Measurements from ENCODE around the gene DMGDH.

DMGDH gene

GRCh38 chr5:79011869-79012268 lies 57.6 kb downstream of the DMGDH start:
- no peak overlapping the region for H3K4me3 ChIP-seq (ENCODE audit: severe bottlenecking)
- peaks cover 4% of the 10 kb centered on the region for H3K27me3 ChIP-seq (ENCODE audit: insufficient read depth, poor library complexity, severe bottlenecking)
- ATAC-seq (ENCODE audit: low read depth) (no peak), DNase-seq (ENCODE audit: low spot score) (no peak)
- H3K36me3 ChIP-seq (ENCODE audit: low read depth), result no peaks in the 10 kb centered on the region
- no peaks in the 10 kb centered on the region for H3K4me1 ChIP-seq (ENCODE audit: insufficient read depth, poor library complexity, severe bottlenecking)
- H3K27ac ChIP-seq (ENCODE audit: poor library complexity, severe bottlenecking), result no peak overlapping the region
- no peaks in the 10 kb centered on the region for H3K9me3 ChIP-seq (ENCODE audit: severe bottlenecking)
- TF ChIP-seq, protein P1, sequence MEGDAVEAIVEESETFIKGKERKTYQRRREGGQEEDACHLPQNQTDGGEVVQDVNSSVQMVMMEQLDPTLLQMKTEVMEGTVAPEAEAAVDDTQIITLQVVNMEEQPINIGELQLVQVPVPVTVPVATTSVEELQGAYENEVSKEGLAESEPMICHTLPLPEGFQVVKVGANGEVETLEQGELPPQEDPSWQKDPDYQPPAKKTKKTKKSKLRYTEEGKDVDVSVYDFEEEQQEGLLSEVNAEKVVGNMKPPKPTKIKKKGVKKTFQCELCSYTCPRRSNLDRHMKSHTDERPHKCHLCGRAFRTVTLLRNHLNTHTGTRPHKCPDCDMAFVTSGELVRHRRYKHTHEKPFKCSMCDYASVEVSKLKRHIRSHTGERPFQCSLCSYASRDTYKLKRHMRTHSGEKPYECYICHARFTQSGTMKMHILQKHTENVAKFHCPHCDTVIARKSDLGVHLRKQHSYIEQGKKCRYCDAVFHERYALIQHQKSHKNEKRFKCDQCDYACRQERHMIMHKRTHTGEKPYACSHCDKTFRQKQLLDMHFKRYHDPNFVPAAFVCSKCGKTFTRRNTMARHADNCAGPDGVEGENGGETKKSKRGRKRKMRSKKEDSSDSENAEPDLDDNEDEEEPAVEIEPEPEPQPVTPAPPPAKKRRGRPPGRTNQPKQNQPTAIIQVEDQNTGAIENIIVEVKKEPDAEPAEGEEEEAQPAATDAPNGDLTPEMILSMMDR (IDR thresholded peaks at IDR 0.05; ENCODE audit: poor library complexity, severe bottlenecking), result no peak

DNA sequence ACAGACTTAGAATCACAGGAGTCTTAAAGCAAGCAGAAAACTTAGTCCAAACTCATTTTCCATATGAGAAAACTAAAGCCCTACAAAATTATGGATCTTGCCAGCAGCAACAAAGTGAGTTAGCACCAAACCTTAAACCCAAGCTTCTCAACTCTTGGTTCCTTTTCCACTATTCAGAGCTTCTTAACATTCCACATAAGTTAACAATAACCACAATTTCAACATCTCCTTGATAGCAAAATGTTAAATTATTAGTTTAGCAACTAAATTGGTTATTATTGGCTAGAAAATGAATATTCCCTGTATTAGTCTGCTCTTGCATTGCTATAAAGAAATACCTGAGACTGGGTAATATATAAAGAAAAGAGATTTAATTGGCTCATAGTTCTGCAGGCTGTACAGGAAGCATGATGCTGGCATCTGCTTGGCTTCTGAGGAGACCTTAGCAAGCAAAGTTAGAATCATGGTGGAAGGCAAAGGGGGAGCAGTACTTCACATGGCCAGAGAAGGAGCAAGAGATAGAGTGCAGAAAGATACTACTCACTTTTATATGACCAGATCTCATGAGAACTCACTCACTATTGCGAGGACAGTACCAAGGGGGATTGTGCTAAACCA lies 58.1 kb downstream of the DMGDH start:
- ATAC-seq (ENCODE audit: low read depth) (no peak), DNase-seq (ENCODE audit: low spot score) (no peak)
- TF ChIP-seq, protein P1 (IDR thresholded peaks at IDR 0.05; ENCODE audit: poor library complexity, severe bottlenecking), result no peak

DNA sequence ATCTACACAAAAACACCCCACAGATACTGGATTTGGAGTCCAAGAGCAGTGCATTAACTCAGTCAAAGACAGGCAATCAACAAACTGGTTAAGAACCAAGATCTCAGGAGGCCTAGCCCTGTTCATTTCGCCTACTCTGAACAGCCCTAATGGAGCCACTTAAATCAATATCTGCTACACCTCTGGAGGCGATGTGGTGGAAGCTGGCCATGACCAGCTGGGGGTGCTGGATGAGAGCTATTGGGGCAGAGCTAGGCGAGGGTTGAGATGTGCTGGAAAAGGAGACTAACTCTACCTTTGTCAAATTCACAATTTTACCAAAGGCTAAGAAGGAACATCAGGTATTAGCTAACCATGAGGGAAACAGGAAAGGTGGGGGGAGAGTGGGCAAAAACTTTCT lies 61.1 kb downstream of the DMGDH start:
- TF ChIP-seq, protein P1 (IDR thresholded peaks at IDR 0.05; ENCODE audit: poor library complexity, severe bottlenecking), result no peak
- no peaks in the 10 kb centered on the region for H3K36me3 ChIP-seq (ENCODE audit: low read depth)
- H3K27ac ChIP-seq (ENCODE audit: poor library complexity, severe bottlenecking), result no peak overlapping the region
- H3K27me3 ChIP-seq (ENCODE audit: insufficient read depth, poor library complexity, severe bottlenecking), result no peaks in the 10 kb centered on the region
- no peaks in the 10 kb centered on the region for H3K4me1 ChIP-seq (ENCODE audit: insufficient read depth, poor library complexity, severe bottlenecking)
- ATAC-seq (ENCODE audit: low read depth) (no peak), DNase-seq (ENCODE audit: low spot score) (no peak)
- H3K4me3 ChIP-seq (ENCODE audit: severe bottlenecking), result no peak overlapping the region
- no peaks in the 10 kb centered on the region for H3K9me3 ChIP-seq (ENCODE audit: severe bottlenecking)

More for the DNA sequence above, 58.1 kb downstream of the DMGDH start:
- Histone ChIP-seq H3K9me3 (ENCODE audit: severe bottlenecking) (no peaks in the 10 kb centered on the region), H3K4me1 (ENCODE audit: insufficient read depth, poor library complexity, severe bottlenecking) (no peaks in the 10 kb centered on the region), H3K4me3 (ENCODE audit: severe bottlenecking) (no peak overlapping the region), H3K27ac (ENCODE audit: poor library complexity, severe bottlenecking) (no peak overlapping the region), H3K27me3 (ENCODE audit: insufficient read depth, poor library complexity, severe bottlenecking) (peaks cover under 1% of the 10 kb centered on the region), H3K36me3 (ENCODE audit: low read depth) (no peaks in the 10 kb centered on the region)

DNA sequence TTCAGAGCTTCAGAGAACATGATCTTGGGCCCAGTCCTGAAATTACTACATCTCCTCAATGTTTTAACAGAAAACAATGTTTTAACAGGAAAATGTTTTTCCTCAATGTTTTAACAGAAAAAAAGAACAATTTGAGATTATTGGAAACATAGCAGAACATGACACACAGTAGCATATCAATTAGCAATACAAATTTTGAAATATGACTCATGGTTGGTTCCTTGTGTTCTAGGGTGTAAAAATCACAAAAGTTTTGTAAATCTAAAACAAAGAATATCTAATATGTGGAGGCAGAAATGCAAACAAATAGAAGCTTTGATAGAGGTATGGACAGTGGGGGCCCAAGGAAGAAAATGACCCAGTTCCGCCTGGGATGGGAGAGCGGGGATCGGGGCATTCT lies 61.6 kb downstream of the DMGDH start:
- no peak for ATAC-seq (ENCODE audit: low read depth)
- H3K9me3 ChIP-seq (ENCODE audit: severe bottlenecking), result no peaks in the 10 kb centered on the region
- H3K36me3 ChIP-seq (ENCODE audit: low read depth), result no peaks in the 10 kb centered on the region
- H3K4me3 ChIP-seq (ENCODE audit: severe bottlenecking), result no peak overlapping the region
- H3K4me1 ChIP-seq (ENCODE audit: insufficient read depth, poor library complexity, severe bottlenecking), result no peaks in the 10 kb centered on the region
- no peaks in the 10 kb centered on the region for H3K27me3 ChIP-seq (ENCODE audit: insufficient read depth, poor library complexity, severe bottlenecking)
- no peak overlapping the region for H3K27ac ChIP-seq (ENCODE audit: poor library complexity, severe bottlenecking)
- TF ChIP-seq, protein P1 (IDR thresholded peaks at IDR 0.05; ENCODE audit: poor library complexity, severe bottlenecking), result no peak
- no peak for DNase-seq (ENCODE audit: low spot score)

DNA sequence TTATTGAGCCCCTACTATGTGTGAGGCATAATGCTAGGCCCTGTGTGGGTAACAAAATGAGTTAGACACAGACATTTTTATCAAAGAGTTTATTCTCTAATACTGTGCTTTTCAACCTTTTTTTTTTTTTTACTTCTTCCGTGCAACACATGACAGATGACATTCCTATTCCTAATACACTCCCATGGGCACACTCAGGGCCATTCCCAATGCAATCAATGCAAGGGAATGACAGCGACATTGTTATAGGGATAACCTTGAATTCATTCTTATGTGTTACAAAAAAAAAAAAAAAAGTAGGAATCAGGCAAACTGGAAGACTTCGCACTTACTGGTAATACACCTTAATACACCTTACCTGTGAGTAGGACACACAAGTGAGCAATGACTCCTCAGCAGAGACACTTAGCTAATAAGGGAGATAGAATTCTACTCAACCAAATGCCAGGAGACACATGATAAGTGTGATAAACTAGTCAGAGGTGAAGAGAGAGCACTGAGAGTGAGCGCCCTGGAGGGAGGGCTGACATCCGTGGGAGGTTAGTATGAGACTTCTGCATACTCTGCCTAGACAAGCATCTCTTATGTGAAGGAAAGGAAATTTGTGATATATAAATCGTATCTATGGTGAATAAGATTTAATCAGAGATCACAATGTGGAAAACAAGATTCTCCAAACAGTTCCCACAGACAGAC lies 63.4 kb downstream of the DMGDH start:
- ATAC-seq (ENCODE audit: low read depth) (no peak), DNase-seq (ENCODE audit: low spot score) (no peak)
- Histone ChIP-seq H3K4me1 (ENCODE audit: insufficient read depth, poor library complexity, severe bottlenecking) (no peaks in the 10 kb centered on the region), H3K27me3 (ENCODE audit: insufficient read depth, poor library complexity, severe bottlenecking) (no peaks in the 10 kb centered on the region), H3K9me3 (ENCODE audit: severe bottlenecking) (no peaks in the 10 kb centered on the region), H3K36me3 (ENCODE audit: low read depth) (no peaks in the 10 kb centered on the region), H3K4me3 (ENCODE audit: severe bottlenecking) (no peak overlapping the region), H3K27ac (ENCODE audit: poor library complexity, severe bottlenecking) (no peak overlapping the region)
- TF ChIP-seq, protein P1 (IDR thresholded peaks at IDR 0.05; ENCODE audit: poor library complexity, severe bottlenecking), result no peak
